ENCODE results near the gene ADSS1.

DNA sequence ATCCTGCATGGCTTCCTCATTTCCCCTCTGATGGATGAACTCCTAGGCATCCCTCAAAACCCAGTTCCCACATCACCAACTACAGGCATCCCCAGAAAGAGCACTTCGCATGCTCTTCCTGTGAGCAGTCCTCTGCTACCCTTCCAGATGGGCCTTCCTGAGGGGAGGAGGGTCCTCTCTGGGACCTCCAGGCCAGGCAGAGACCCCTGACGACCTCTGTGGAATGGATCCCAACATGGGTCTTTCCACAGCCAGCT is 69.6 kb downstream of the ADSS1 start:
- TF ChIP-seq, protein P1, sequence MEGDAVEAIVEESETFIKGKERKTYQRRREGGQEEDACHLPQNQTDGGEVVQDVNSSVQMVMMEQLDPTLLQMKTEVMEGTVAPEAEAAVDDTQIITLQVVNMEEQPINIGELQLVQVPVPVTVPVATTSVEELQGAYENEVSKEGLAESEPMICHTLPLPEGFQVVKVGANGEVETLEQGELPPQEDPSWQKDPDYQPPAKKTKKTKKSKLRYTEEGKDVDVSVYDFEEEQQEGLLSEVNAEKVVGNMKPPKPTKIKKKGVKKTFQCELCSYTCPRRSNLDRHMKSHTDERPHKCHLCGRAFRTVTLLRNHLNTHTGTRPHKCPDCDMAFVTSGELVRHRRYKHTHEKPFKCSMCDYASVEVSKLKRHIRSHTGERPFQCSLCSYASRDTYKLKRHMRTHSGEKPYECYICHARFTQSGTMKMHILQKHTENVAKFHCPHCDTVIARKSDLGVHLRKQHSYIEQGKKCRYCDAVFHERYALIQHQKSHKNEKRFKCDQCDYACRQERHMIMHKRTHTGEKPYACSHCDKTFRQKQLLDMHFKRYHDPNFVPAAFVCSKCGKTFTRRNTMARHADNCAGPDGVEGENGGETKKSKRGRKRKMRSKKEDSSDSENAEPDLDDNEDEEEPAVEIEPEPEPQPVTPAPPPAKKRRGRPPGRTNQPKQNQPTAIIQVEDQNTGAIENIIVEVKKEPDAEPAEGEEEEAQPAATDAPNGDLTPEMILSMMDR (optimal IDR thresholded peaks at IDR 0.05 in 1 of 3, IDR thresholded peaks at IDR 0.05 in 1 of 3, conservative IDR thresholded peaks at IDR 0.05 in 1 of 3; ENCODE audit: extremely low read depth in 1 of 3, insufficient read depth in 2 of 3, low read length in 3 of 3), result no peak
- no peak for TF ChIP-seq EZH2 (IDR thresholded peaks at IDR 0.05; ENCODE audit: low read length)

Data from keratinocyte (primary cell).